ENCODE results near the gene ATCAY. TPM values are rescaled to one million over a fixed set of nuclear protein-coding genes. Genes with fewer than 3 reads are reported as not detected.
A peak's percentile ranks its signal among the peaks of the same experiment; 100 is the strongest.

Gene ATCAY
- total and polyA plus RNA-seq, 2 donors = 0.63 to 1.3 TPM

- DNase-seq (ENCODE audit: extremely low spot score) = peak; percentile 87
- WGBS = 15% methylated on average over 9 of the region's 9 CpGs
- no peaks in the 10 kb centered on the region for H3K36me3 ChIP-seq (ENCODE audit: insufficient read depth)
- no peaks in the 10 kb centered on the region for H3K4me1 ChIP-seq (ENCODE audit: insufficient read depth)
- H3K27ac ChIP-seq (ENCODE audit: low read depth) = peak overlapping the region; percentile 94
- H3K4me3 ChIP-seq (ENCODE audit: low read depth, low read length) = no peak overlapping the region
Observed at GRCh38 chr19:3968556-3969434, 88.3 kb downstream of the ATCAY start.

GRCh38 chr19:3969435-3970312 lies 89.2 kb downstream of the ATCAY start:
- no peak for DNase-seq (ENCODE audit: extremely low spot score)
- 11% methylated on average over 23 of the region's 23 CpGs for WGBS
- Histone ChIP-seq H3K4me3 (ENCODE audit: low read depth, low read length) (peak overlapping the region; percentile 78), H3K4me1 (ENCODE audit: insufficient read depth) (no peaks in the 10 kb centered on the region), H3K27ac (ENCODE audit: low read depth) (peak overlapping the region; percentile 94), H3K36me3 (ENCODE audit: insufficient read depth) (no peaks in the 10 kb centered on the region)

- H3K4me1 ChIP-seq (ENCODE audit: insufficient read depth) = no peaks in the 10 kb centered on the region
- H3K36me3 ChIP-seq (ENCODE audit: insufficient read depth) = no peaks in the 10 kb centered on the region
- H3K27ac ChIP-seq (ENCODE audit: low read depth) = peak overlapping the region; percentile 94
- peak overlapping the region; percentile 78 for H3K4me3 ChIP-seq (ENCODE audit: low read depth, low read length)
- under 1% methylated on average over 22 of the region's 22 CpGs for WGBS
- DNase-seq (ENCODE audit: extremely low spot score) = no peak
Observed at GRCh38 chr19:3970313-3970807, 89.9 kb downstream of the ATCAY start.

GRCh38 chr19:3970808-3971598 lies 90.5 kb downstream of the ATCAY start, which contains the start of gene DAPK3:
DAPK3 (minus strand) TSS chr19:3971099; CDS start chr19:3969735, 1,364 bp downstream.
- Histone ChIP-seq H3K36me3 (ENCODE audit: insufficient read depth) (peaks cover 3% of the 10 kb centered on the region), H3K27ac (ENCODE audit: low read depth) (peak within 1 kb of the TSS; percentile 94), H3K4me1 (ENCODE audit: insufficient read depth) (no peaks in the 10 kb centered on the region), H3K4me3 (ENCODE audit: low read depth, low read length) (peak within 1 kb of the TSS; percentile 78)
- DNase-seq (ENCODE audit: extremely low spot score) = peak; percentile 96
- under 1% methylated on average over 73 of the region's 73 CpGs for WGBS

GRCh38 chr19:3975144-3975543 lies 94.7 kb downstream of the ATCAY start:
- WGBS = 82% methylated on average over 8 of the region's 8 CpGs
- no peak overlapping the region for H3K27ac ChIP-seq (ENCODE audit: low read depth)
- DNase-seq (ENCODE audit: extremely low spot score) = no peak
- peaks cover 21% of the 10 kb centered on the region for H3K36me3 ChIP-seq (ENCODE audit: insufficient read depth)
- no peaks in the 10 kb centered on the region for H3K4me1 ChIP-seq (ENCODE audit: insufficient read depth)
- no peak overlapping the region for H3K4me3 ChIP-seq (ENCODE audit: low read depth, low read length)

GRCh38 chr19:3975637-3976087 lies 95.2 kb downstream of the ATCAY start:
- peaks cover 26% of the 10 kb centered on the region for H3K36me3 ChIP-seq (ENCODE audit: insufficient read depth)
- no peaks in the 10 kb centered on the region for H3K4me1 ChIP-seq (ENCODE audit: insufficient read depth)
- 81% methylated on average over 14 of the region's 14 CpGs for WGBS
- H3K4me3 ChIP-seq (ENCODE audit: low read depth, low read length) = no peak overlapping the region
- H3K27ac ChIP-seq (ENCODE audit: low read depth) = no peak overlapping the region
- no peak for DNase-seq (ENCODE audit: extremely low spot score)

GRCh38 chr19:3976495-3977241 lies 96.2 kb downstream of the ATCAY start:
- H3K36me3 ChIP-seq (ENCODE audit: insufficient read depth) = peaks cover 35% of the 10 kb centered on the region
- H3K4me3 ChIP-seq (ENCODE audit: low read depth, low read length) = no peak overlapping the region
- 88% methylated on average over 29 of the region's 29 CpGs for WGBS
- DNase-seq (ENCODE audit: extremely low spot score) = no peak
- H3K4me1 ChIP-seq (ENCODE audit: insufficient read depth) = no peaks in the 10 kb centered on the region
- H3K27ac ChIP-seq (ENCODE audit: low read depth) = peak overlapping the region; percentile 43

Small RNA genes within 50 kb of the gene (small RNA-seq; reads per million reads assigned to genes)
- gene RN7SL202P = not detected

Other genes with a start within 250 kb of the ATCAY start
- gene PIP5K1C, start 180.2 kb upstream of the ATCAY start, total RNA-seq = 17.1 TPM
- gene PIP5K1C, start 180.2 kb upstream of the ATCAY start, polyA plus RNA-seq = 60.8 TPM
- 3.1 TPM for gene TJP3, start 172.3 kb upstream of the ATCAY start, total RNA-seq
- 2.8 TPM for gene TJP3, start 172.3 kb upstream of the ATCAY start, polyA plus RNA-seq
- gene APBA3, start 119.0 kb upstream of the ATCAY start, total RNA-seq = 10.4 TPM
- gene APBA3, start 119.0 kb upstream of the ATCAY start, polyA plus RNA-seq = 21.7 TPM
- 23.0 TPM for gene MRPL54, start 118.0 kb upstream of the ATCAY start, total RNA-seq
- 61.9 TPM for gene MRPL54, start 118.0 kb upstream of the ATCAY start, polyA plus RNA-seq
- gene RAX2, start 108.5 kb upstream of the ATCAY start, total RNA-seq = not detected
- not detected for gene RAX2, start 108.5 kb upstream of the ATCAY start, polyA plus RNA-seq
- gene MATK, start 94.3 kb upstream of the ATCAY start, total RNA-seq = 0.53 TPM
- gene MATK, start 94.3 kb upstream of the ATCAY start, polyA plus RNA-seq = 1.3 TPM
- not detected for gene ZFR2, start 11.6 kb upstream of the ATCAY start, total RNA-seq
- 0.38 TPM for gene ZFR2, start 11.6 kb upstream of the ATCAY start, polyA plus RNA-seq
- 1.3 TPM for gene NMRK2, start 52.4 kb downstream of the ATCAY start, total RNA-seq
- 0.67 TPM for gene NMRK2, start 52.4 kb downstream of the ATCAY start, polyA plus RNA-seq
- gene DAPK3, start 90.4 kb downstream of the ATCAY start, total RNA-seq = 71.9 TPM
- gene DAPK3, start 90.4 kb downstream of the ATCAY start, polyA plus RNA-seq = 129 TPM
- 1,323 TPM for gene EEF2, start 104.8 kb downstream of the ATCAY start, total RNA-seq
- gene EEF2, start 104.8 kb downstream of the ATCAY start, polyA plus RNA-seq = 1,969 TPM
- gene PIAS4, start 127.1 kb downstream of the ATCAY start, total RNA-seq = 20.2 TPM
- gene PIAS4, start 127.1 kb downstream of the ATCAY start, polyA plus RNA-seq = 25.3 TPM
- 8.2 TPM for gene ZBTB7A, start 186.2 kb downstream of the ATCAY start, total RNA-seq
- 35.3 TPM for gene ZBTB7A, start 186.2 kb downstream of the ATCAY start, polyA plus RNA-seq
- gene MAP2K2, start 243.4 kb downstream of the ATCAY start, total RNA-seq = 54.7 TPM
- 103 TPM for gene MAP2K2, start 243.4 kb downstream of the ATCAY start, polyA plus RNA-seq

Data from urinary bladder (tissue), 4 donors.